Astrocyte (in vitro differentiated cells and primary cell): ENCODE results near the gene MYO15B. TPM values are rescaled to one million over a fixed set of nuclear protein-coding genes. Genes with fewer than 3 reads are reported as not detected.
A peak's percentile ranks its signal among the peaks of the same experiment; 100 is the strongest.

ENCODE experiments used
- DNase-seq: peaks from one replicate; pipeline ENCODE4 v3.0.0-alpha.2; 2010; ENCODE audit warnings: low read depth
- FAIRE-seq: peaks from 2 replicates; lab custom pipeline; 2011; peaks lifted over from hg19 to GRCh38; lab: Jason Lieb, UNC
- H2AFZ ChIP-seq: 2 replicates; pipeline ENCODE4 v1.6.0; 2012; ENCODE audit warnings: low read depth, low read length, inconsistent platforms
- H3K27ac ChIP-seq: 2 replicates; pipeline ENCODE4 v1.5.1; 2011; ENCODE audit warnings: low read depth, low read length, inconsistent platforms
- H3K27me3 ChIP-seq: 2 replicates; pipeline ENCODE4 v1.6.0; 2011; ENCODE audit warnings: low read length, inconsistent platforms; ENCODE audit not compliant: insufficient read depth
- H3K36me3 ChIP-seq: 2 replicates; pipeline ENCODE4 v1.5.1; 2011; ENCODE audit warnings: low read length, inconsistent platforms; ENCODE audit not compliant: insufficient read depth
- H3K4me1 ChIP-seq: 2 replicates; pipeline ENCODE4 v1.5.1; 2011; ENCODE audit warnings: low read length, inconsistent platforms; ENCODE audit not compliant: insufficient read depth
- H3K4me2 ChIP-seq: 2 replicates; pipeline ENCODE4 v1.6.0; 2012; ENCODE audit warnings: low read length, inconsistent platforms
- H3K4me3 ChIP-seq: 2 replicates; pipeline ENCODE4 v1.5.1; 2011; ENCODE audit warnings: low read depth, mild to moderate bottlenecking, low read length, inconsistent platforms; ENCODE audit not compliant: insufficient read depth
- H3K79me2 ChIP-seq: 2 replicates; pipeline ENCODE4 v1.6.0; 2012; ENCODE audit warnings: mild to moderate bottlenecking, low read length, inconsistent platforms; ENCODE audit not compliant: insufficient read depth
- H3K9ac ChIP-seq: 2 replicates; pipeline ENCODE4 v1.6.0; 2012; ENCODE audit warnings: mild to moderate bottlenecking, low read length, inconsistent platforms
- H3K9me3 ChIP-seq: 2 replicates; pipeline ENCODE4 v1.5.1; 2012; ENCODE audit warnings: low read depth, mild to moderate bottlenecking, low read length, inconsistent platforms; ENCODE audit not compliant: insufficient read depth
- H4K20me1 ChIP-seq: 2 replicates; pipeline ENCODE4 v1.6.0; 2012; ENCODE audit warnings: low read length, inconsistent platforms; ENCODE audit not compliant: insufficient read depth
- H3K27ac Mint-ChIP-seq: one replicate; pipeline ENCODE4 v1.8.0; 2021; ENCODE audit warnings: mild to moderate bottlenecking, mixed read lengths; ENCODE audit not compliant: unreplicated experiment
- H3K27me3 Mint-ChIP-seq: one replicate; pipeline ENCODE4 v1.8.0; 2021; ENCODE audit warnings: low read depth, mixed read lengths; ENCODE audit not compliant: unreplicated experiment
- H3K36me3 Mint-ChIP-seq: one replicate; pipeline ENCODE4 v1.8.0; 2021; ENCODE audit warnings: low read depth, mixed read lengths; ENCODE audit not compliant: unreplicated experiment
- H3K4me1 Mint-ChIP-seq: one replicate; pipeline ENCODE4 v1.8.0; 2021; ENCODE audit warnings: low read depth, mixed read lengths; ENCODE audit not compliant: unreplicated experiment
- H3K4me3 Mint-ChIP-seq: one replicate; pipeline ENCODE4 v1.8.0; 2021; ENCODE audit warnings: mild to moderate bottlenecking, moderate library complexity, mixed read lengths; ENCODE audit not compliant: unreplicated experiment
- H3K9me3 Mint-ChIP-seq: one replicate; pipeline ENCODE4 v1.8.0; 2021; ENCODE audit warnings: mild to moderate bottlenecking, mixed read lengths; ENCODE audit not compliant: unreplicated experiment
- CTCF ChIP-seq: IDR thresholded peaks from 2 replicates; pipeline ENCODE4 v1.5.1; 2011; ENCODE audit warnings: low read depth, mild to moderate bottlenecking, inconsistent platforms, low read length, moderate library complexity; ENCODE audit not compliant: insufficient read depth
- EZH2 ChIP-seq: IDR thresholded peaks from 2 replicates; pipeline ENCODE4 v1.6.1; 2012; ENCODE audit warnings: mild to moderate bottlenecking, low read length, inconsistent platforms; ENCODE audit not compliant: insufficient read depth
- total RNA-seq: library from RNA; stranded (reverse); gene quantifications from 2 replicates; pipeline ENCODE4 v1.2.1, GENCODE V29; 2021

MYO15B gene
- total RNA-seq, 1 donor from 2014 or later, result 3.5 TPM

- H4K20me1 ChIP-seq, result no peaks in the 10 kb centered on the region
- no peak for FAIRE-seq
- no peak overlapping the region for H3K27ac ChIP-seq
- TF ChIP-seq EZH2 (no peak), CTCF (no peak)
- Mint-ChIP-seq H3K4me1 (no peaks in the 10 kb centered on the region), H3K9me3 (peaks cover 11% of the 10 kb centered on the region), H3K36me3 (peaks cover 2% of the 10 kb centered on the region), H3K27ac (no peak overlapping the region), H3K4me3 (no peak overlapping the region), H3K27me3 (peaks cover 16% of the 10 kb centered on the region)
- H3K79me2 ChIP-seq, result no peaks in the 10 kb centered on the region
- no peak overlapping the region for H2AFZ ChIP-seq
- H3K4me2 ChIP-seq, result peak overlapping the region; percentile 81
- H3K9me3 ChIP-seq, result no peaks in the 10 kb centered on the region
- no peak overlapping the region for H3K9ac ChIP-seq
- H3K36me3 ChIP-seq, result no peaks in the 10 kb centered on the region
- peaks cover 14% of the 10 kb centered on the region for H3K27me3 ChIP-seq
- DNase-seq, result no peak
- no peak overlapping the region for H3K4me3 ChIP-seq
- no peaks in the 10 kb centered on the region for H3K4me1 ChIP-seq
Measured at GRCh38 chr17:75589919-75590303, 2.3 kb downstream of the MYO15B start.

GRCh38 chr17:75590314-75590761 lies 2.7 kb downstream of the MYO15B start:
- no peaks in the 10 kb centered on the region for H3K79me2 ChIP-seq
- Mint-ChIP-seq H3K36me3 (peaks cover 2% of the 10 kb centered on the region), H3K27ac (no peak overlapping the region), H3K4me1 (no peaks in the 10 kb centered on the region), H3K27me3 (peaks cover 17% of the 10 kb centered on the region), H3K9me3 (peaks cover 11% of the 10 kb centered on the region), H3K4me3 (peak overlapping the region; percentile 27)
- H2AFZ ChIP-seq, result no peak overlapping the region
- no peak overlapping the region for H3K9ac ChIP-seq
- no peak overlapping the region for H3K27ac ChIP-seq
- H3K4me1 ChIP-seq, result no peaks in the 10 kb centered on the region
- no peaks in the 10 kb centered on the region for H4K20me1 ChIP-seq
- peaks cover 14% of the 10 kb centered on the region for H3K27me3 ChIP-seq
- no peak overlapping the region for H3K4me2 ChIP-seq
- H3K4me3 ChIP-seq, result no peak overlapping the region
- TF ChIP-seq CTCF, result no peak
- TF ChIP-seq EZH2, result no peak
- FAIRE-seq (no peak), DNase-seq (no peak)
- H3K36me3 ChIP-seq, result no peaks in the 10 kb centered on the region
- no peaks in the 10 kb centered on the region for H3K9me3 ChIP-seq

- H3K36me3 Mint-ChIP-seq, result peaks cover 2% of the 10 kb centered on the region
- peaks cover 22% of the 10 kb centered on the region for H3K27me3 Mint-ChIP-seq
- Histone ChIP-seq H3K9ac (no peak overlapping the region), H3K27me3 (peaks cover 14% of the 10 kb centered on the region), H3K4me1 (no peaks in the 10 kb centered on the region), H3K4me2 (no peak overlapping the region), H3K4me3 (no peak overlapping the region), H3K36me3 (no peaks in the 10 kb centered on the region), H3K79me2 (no peaks in the 10 kb centered on the region), H3K9me3 (no peaks in the 10 kb centered on the region), H3K27ac (no peak overlapping the region), H4K20me1 (no peaks in the 10 kb centered on the region), H2AFZ (no peak overlapping the region)
- TF ChIP-seq CTCF (no peak), EZH2 (no peak)
- FAIRE-seq (no peak), DNase-seq (no peak)
- no peaks in the 10 kb centered on the region for H3K4me1 Mint-ChIP-seq
- H3K9me3 Mint-ChIP-seq, result peaks cover 8% of the 10 kb centered on the region
- no peak overlapping the region for H3K27ac Mint-ChIP-seq
- peak overlapping the region; percentile 66 for H3K4me3 Mint-ChIP-seq
Measured at GRCh38 chr17:75590849-75591721, 3.5 kb downstream of the MYO15B start.
